Sigmoid colon (tissue), 4 donors: Measurements from ENCODE around the gene FAR2.

Experiments
- EP300 ChIP-seq, 4 donors: sonication (generic); formaldehyde crosslinking; IDR thresholded peaks; one replicate each; pipeline ENCODE4 v1.6.1; 2017; ENCODE audit warnings: antibody characterized with exemption in 4 of 4
- TF ChIP-seq, protein P1 (sequence below), 4 experiments: fragments of 450-650 bp in 3 of 4; fragments of 200-600 bp in 1 of 4; IDR thresholded peaks; one replicate each; pipeline ENCODE4 v1.5.1; 2016 to 2019; ENCODE audit warnings: antibody characterized with exemption in 4 of 4, mild to moderate bottlenecking in 3 of 4, moderate library complexity in 2 of 4

DNA sequence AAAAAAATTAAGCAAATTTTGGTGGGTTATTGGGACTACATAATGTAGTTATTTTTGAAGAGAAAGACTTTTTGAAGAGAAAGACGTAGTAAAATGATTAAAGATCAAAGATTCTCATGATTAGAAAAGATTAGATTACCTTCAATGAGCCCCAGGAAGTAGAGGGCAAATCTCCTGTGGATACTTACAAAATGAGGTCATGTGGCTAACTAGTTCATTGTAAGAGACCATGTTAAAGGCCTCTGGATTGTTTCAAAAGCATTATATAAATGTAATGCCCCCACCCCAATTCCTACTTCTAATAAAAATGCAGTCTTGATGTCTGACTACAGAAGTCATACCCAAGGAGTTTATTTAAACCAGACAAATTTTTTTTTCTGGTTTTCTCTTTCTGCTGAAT lies 138.5 kb downstream of the FAR2 start:
- TF ChIP-seq EP300 (IDR thresholded peaks at IDR 0.05) = no peak
- TF ChIP-seq, protein P1, sequence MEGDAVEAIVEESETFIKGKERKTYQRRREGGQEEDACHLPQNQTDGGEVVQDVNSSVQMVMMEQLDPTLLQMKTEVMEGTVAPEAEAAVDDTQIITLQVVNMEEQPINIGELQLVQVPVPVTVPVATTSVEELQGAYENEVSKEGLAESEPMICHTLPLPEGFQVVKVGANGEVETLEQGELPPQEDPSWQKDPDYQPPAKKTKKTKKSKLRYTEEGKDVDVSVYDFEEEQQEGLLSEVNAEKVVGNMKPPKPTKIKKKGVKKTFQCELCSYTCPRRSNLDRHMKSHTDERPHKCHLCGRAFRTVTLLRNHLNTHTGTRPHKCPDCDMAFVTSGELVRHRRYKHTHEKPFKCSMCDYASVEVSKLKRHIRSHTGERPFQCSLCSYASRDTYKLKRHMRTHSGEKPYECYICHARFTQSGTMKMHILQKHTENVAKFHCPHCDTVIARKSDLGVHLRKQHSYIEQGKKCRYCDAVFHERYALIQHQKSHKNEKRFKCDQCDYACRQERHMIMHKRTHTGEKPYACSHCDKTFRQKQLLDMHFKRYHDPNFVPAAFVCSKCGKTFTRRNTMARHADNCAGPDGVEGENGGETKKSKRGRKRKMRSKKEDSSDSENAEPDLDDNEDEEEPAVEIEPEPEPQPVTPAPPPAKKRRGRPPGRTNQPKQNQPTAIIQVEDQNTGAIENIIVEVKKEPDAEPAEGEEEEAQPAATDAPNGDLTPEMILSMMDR (IDR thresholded peaks at IDR 0.05) = no peak
